HG03571 (cell line): ENCODE measurements around the gene PGAP6.
"Not testable (repeated sequence)": the region's sequence is repeated elsewhere in the genome, so short reads cannot be mapped to it uniquely, and the experiment has no call there.

ENCODE experiments used
- ATAC-seq: cut with Tn5 transposase; IDR thresholded peaks from one replicate; pipeline ENCODE4 v1.9.1; 2021; ENCODE audit not compliant: unreplicated experiment

Gene PGAP6

GRCh38 chr16:381789-382717 lies at the start of gene PGAP6:
PGAP6 (minus strand) TSS chr16:381978; CDS start chr16:381821, 157 bp downstream.
- ATAC-seq: peak; percentile 32

- no peak for ATAC-seq
These were observed 49.1 kb upstream of the PGAP6 start for GRCh38 chr16:430904-431303.

- ATAC-seq: no peak
These were observed 45.5 kb upstream of the PGAP6 start for GRCh38 chr16:427250-427649.

GRCh38 chr16:426906-427249 lies 45.1 kb upstream of the PGAP6 start:
- no peak for ATAC-seq

- peak; percentile 21 for ATAC-seq
These were observed 44.5 kb upstream of the PGAP6 start for GRCh38 chr16:426115-426905.

- ATAC-seq: peak; percentile 28
These were observed 43.9 kb upstream of the PGAP6 start for GRCh38 chr16:425740-426114.

GRCh38 chr16:425082-425718 lies 43.4 kb upstream of the PGAP6 start, which contains the start of gene RAB11FIP3:
RAB11FIP3 (plus strand) TSS chr16:425649; CDS start chr16:426007, 358 bp downstream.
- peak; percentile 93 for ATAC-seq

GRCh38 chr16:424623-425081 lies 42.9 kb upstream of the PGAP6 start:
- ATAC-seq: no peak

- no peak for ATAC-seq
These were observed 42.4 kb upstream of the PGAP6 start for GRCh38 chr16:424033-424622.

GRCh38 chr16:422179-422578 lies 40.4 kb upstream of the PGAP6 start:
- not testable (repeated sequence) for ATAC-seq

GRCh38 chr16:415170-415498 lies 33.4 kb upstream of the PGAP6 start:
- not testable (repeated sequence) for ATAC-seq

GRCh38 chr16:414395-415169 lies 32.8 kb upstream of the PGAP6 start:
- ATAC-seq: no peak

GRCh38 chr16:411576-412265 lies 29.9 kb upstream of the PGAP6 start:
- no peak for ATAC-seq

GRCh38 chr16:410516-411178 lies 28.9 kb upstream of the PGAP6 start:
- no peak for ATAC-seq

- ATAC-seq: no peak
These were observed 25.5 kb upstream of the PGAP6 start for GRCh38 chr16:407253-407652.

- ATAC-seq: no peak
These were observed 24.0 kb upstream of the PGAP6 start for GRCh38 chr16:405548-406506.

- ATAC-seq: no peak
These were observed 23.3 kb upstream of the PGAP6 start for GRCh38 chr16:404971-405486.
